ENCODE results near the gene SPDEF.

Gene SPDEF

GRCh38 chr6:34562861-34563512 lies 6.9 kb upstream of the SPDEF start:
- DNase-seq (ENCODE audit: low spot score), result no peak

- no peak for DNase-seq (ENCODE audit: low spot score)
Measured at GRCh38 chr6:34562350-34562749, 6.2 kb upstream of the SPDEF start.

- DNase-seq (ENCODE audit: low spot score), result no peak
Measured at GRCh38 chr6:34561227-34561530, 5.0 kb upstream of the SPDEF start.

GRCh38 chr6:34560366-34561226 lies 4.5 kb upstream of the SPDEF start:
- DNase-seq (ENCODE audit: low spot score), result no peak

GRCh38 chr6:34559651-34560365 lies 3.7 kb upstream of the SPDEF start:
- DNase-seq (ENCODE audit: low spot score), result no peak

GRCh38 chr6:34558172-34558714 lies 2.1 kb upstream of the SPDEF start:
- DNase-seq (ENCODE audit: low spot score), result no peak

GRCh38 chr6:34557228-34557627 lies 1.1 kb upstream of the SPDEF start:
- no peak for DNase-seq (ENCODE audit: low spot score)

- DNase-seq (ENCODE audit: low spot score), result no peak
Measured at GRCh38 chr6:34556493-34556892, 364 bp upstream of the SPDEF start.

- DNase-seq (ENCODE audit: low spot score), result no peak
Measured at GRCh38 chr6:34555328-34555727, 801 bp downstream of the SPDEF start.

- DNase-seq (ENCODE audit: low spot score), result no peak
Measured at GRCh38 chr6:34555007-34555322, 1.2 kb downstream of the SPDEF start.

- no peak for DNase-seq (ENCODE audit: low spot score)
Measured at GRCh38 chr6:34554291-34555006, 1.7 kb downstream of the SPDEF start.

GRCh38 chr6:34553750-34554149 lies 2.4 kb downstream of the SPDEF start:
- DNase-seq (ENCODE audit: low spot score), result no peak

GRCh38 chr6:34553146-34553545 lies 3.0 kb downstream of the SPDEF start:
- no peak for DNase-seq (ENCODE audit: low spot score)

- no peak for DNase-seq (ENCODE audit: low spot score)
Measured at GRCh38 chr6:34552620-34553019, 3.5 kb downstream of the SPDEF start.

- DNase-seq (ENCODE audit: low spot score), result no peak
Measured at GRCh38 chr6:34551720-34552119, 4.4 kb downstream of the SPDEF start.

- no peak for DNase-seq (ENCODE audit: low spot score)
Measured at GRCh38 chr6:34549804-34550202, 6.3 kb downstream of the SPDEF start.

GRCh38 chr6:34549026-34549803 lies 6.9 kb downstream of the SPDEF start:
- no peak for DNase-seq (ENCODE audit: low spot score)

- DNase-seq (ENCODE audit: low spot score), result no peak
Measured at GRCh38 chr6:34547701-34548644, 8.2 kb downstream of the SPDEF start.

GRCh38 chr6:34546551-34547321 lies 9.4 kb downstream of the SPDEF start:
- no peak for DNase-seq (ENCODE audit: low spot score)
